GM12878 (cell line): ENCODE data around the gene ENTPD3. TPM values are rescaled to one million over a fixed set of nuclear protein-coding genes. Genes with fewer than 3 reads are reported as not detected.
A peak's percentile ranks its signal among the peaks of the same experiment; 100 is the strongest.

Experiments
- ATF3 ChIP-seq: IDR thresholded peaks from 2 replicates; pipeline ENCODE4 v1.6.1; 2011; ENCODE audit warnings: low read depth, mild to moderate bottlenecking, low read length, moderate library complexity, borderline replicate concordance; ENCODE audit errors: extremely low read depth
- EED ChIP-seq: sonication (generic); IDR thresholded peaks from 2 replicates; pipeline ENCODE4 v1.6.1; 2016; ENCODE audit warnings: antibody characterized with exemption, low read depth
- EGR1 ChIP-seq, 2 experiments: IDR thresholded peaks; 1 replicate in 1 of 2; 2 replicates in 1 of 2; pipeline ENCODE4 v1.6.1; 2011 to 2012; ENCODE audit warnings: low read depth in 2 of 2, low read length in 2 of 2, borderline replicate concordance in 1 of 2, mild to moderate bottlenecking in 1 of 2, moderate library complexity in 1 of 2
- EZH2 ChIP-seq: IDR thresholded peaks from 2 replicates; pipeline ENCODE4 v1.6.1; 2012; ENCODE audit warnings: low read depth, mild to moderate bottlenecking, control low read depth, inconsistent platforms, low read length, borderline replicate concordance; ENCODE audit not compliant: control insufficient read depth
- FOXM1 ChIP-seq: IDR thresholded peaks from 2 replicates; pipeline ENCODE4 v1.6.1; 2012; ENCODE audit warnings: low read depth, mild to moderate bottlenecking, inconsistent platforms, low read length, moderate library complexity
- HCFC1 ChIP-seq: fragments of 150-350 bp; IDR thresholded peaks from 2 replicates; pipeline ENCODE4 v1.6.1; 2014; ENCODE audit warnings: low read length
- HDAC6 ChIP-seq: fragments of 200-600 bp; sonication (generic); IDR thresholded peaks from one replicate; pipeline ENCODE4 v1.8.0; 2017; ENCODE audit warnings: antibody characterized with exemption; ENCODE audit not compliant: unreplicated experiment
- IKZF1 ChIP-seq: fragments of 450-650 bp; conservative IDR thresholded peaks from 2 replicates; pipeline ENCODE4 v1.6.1; 2017; ENCODE audit warnings: antibody characterized with exemption, mild to moderate bottlenecking
- IKZF2 ChIP-seq, 2 experiments: fragments of 450-650 bp; IDR thresholded peaks; 2 replicates each; pipeline ENCODE4 v1.6.1; 2017; ENCODE audit warnings: mild to moderate bottlenecking in 2 of 2, moderate library complexity in 2 of 2
- IRF4 ChIP-seq: IDR thresholded peaks from 2 replicates; pipeline ENCODE4 v1.6.1; 2011; ENCODE audit warnings: low read depth, low read length
- KAT2A ChIP-seq: conservative IDR thresholded peaks from 2 replicates; pipeline ENCODE4 v1.6.1; 2011; ENCODE audit warnings: low read depth, low read length; ENCODE audit not compliant: control insufficient read depth
- KLF5 ChIP-seq: fragments of 450-650 bp; IDR thresholded peaks from 2 replicates; pipeline ENCODE4 v1.6.1; 2014; ENCODE audit warnings: mild to moderate bottlenecking; ENCODE audit not compliant: partially characterized antibody
- MLLT1 ChIP-seq: fragments of 450-650 bp; IDR thresholded peaks from 2 replicates; pipeline ENCODE4 v1.6.1; 2016; ENCODE audit warnings: mild to moderate bottlenecking
- POLR2A ChIP-seq: IDR thresholded peaks from 2 replicates; pipeline ENCODE4 v1.6.1; 2011; ENCODE audit warnings: low read depth, mild to moderate bottlenecking, low read length
- RELB ChIP-seq: fragments of 450-650 bp; IDR thresholded peaks from 2 replicates; pipeline ENCODE4 v1.6.1; 2017; ENCODE audit warnings: low read depth, mild to moderate bottlenecking, moderate library complexity
- SIX5 ChIP-seq: IDR thresholded peaks from 2 replicates; pipeline ENCODE4 v1.6.1; 2011; ENCODE audit warnings: mild to moderate bottlenecking, low read depth, low read length, moderate library complexity; ENCODE audit not compliant: severe bottlenecking
- SKIL ChIP-seq: fragments of 450-650 bp; IDR thresholded peaks from 2 replicates; pipeline ENCODE4 v1.6.1; 2017; ENCODE audit warnings: mild to moderate bottlenecking, low read depth, inconsistent platforms; ENCODE audit not compliant: poor library complexity, severe bottlenecking
- SMAD5 ChIP-seq: IDR thresholded peaks from 2 replicates; pipeline ENCODE4 v1.6.1; 2016; ENCODE audit warnings: antibody characterized with exemption, low read depth
- SRF ChIP-seq, 2 experiments: IDR thresholded peaks; 2 replicates each; pipeline ENCODE4 v1.6.1; 2011; ENCODE audit warnings: low read depth in 2 of 2, low read length in 2 of 2, mild to moderate bottlenecking in 1 of 2, moderate library complexity in 1 of 2
- SUZ12 ChIP-seq: fragments of 200-600 bp; sonication (generic); IDR thresholded peaks from one replicate; pipeline ENCODE4 v1.6.1; 2018; ENCODE audit warnings: antibody characterized with exemption, mild to moderate bottlenecking; ENCODE audit not compliant: unreplicated experiment
- TARDBP ChIP-seq: IDR thresholded peaks from 2 replicates; pipeline ENCODE4 v1.6.1; 2016; ENCODE audit warnings: borderline replicate concordance
- YY1 ChIP-seq: IDR thresholded peaks from 2 replicates; pipeline ENCODE4 v1.6.1; 2011; ENCODE audit warnings: low read depth, mild to moderate bottlenecking, low read length
- ZNF207 ChIP-seq: fragments of 450-650 bp; IDR thresholded peaks from 2 replicates; pipeline ENCODE4 v1.6.1; 2014; ENCODE audit warnings: antibody characterized with exemption, mild to moderate bottlenecking, borderline replicate concordance
- ZNF274 ChIP-seq: IDR thresholded peaks from one replicate; pipeline ENCODE4 v1.8.0; 2011; ENCODE audit not compliant: insufficient read length, insufficient read depth
- polyA plus RNA-seq, 11 experiments: library from polyadenylated mRNA; depleted of rRNA in 4 of 11; unstranded in 6 of 11; stranded (reverse) in 5 of 11; fragments of >200 nt; fragmentation: Nextera tagmentation in 4 of 11; fragmentation: Illumina TruSeq in 1 of 11; extraction: Ambion mirVana in 4 of 11; extraction: Trizol in 1 of 11; gene quantifications; 1 replicate in 1 of 11; 2 replicates in 10 of 11; pipeline versions ENCODE4 v1.2.1 to v1.2.3, GENCODE V29; 2011 to 2016; ENCODE audit warnings: inconsistent platforms in 2 of 11, missing spikeins in 2 of 11, low read depth in 1 of 11
- total RNA-seq, 4 experiments: library from RNA; depleted of rRNA in 3 of 4; stranded (reverse); fragments of >200 nt in 3 of 4; fragmentation: Illumina TruSeq in 1 of 4; extraction: Trizol in 1 of 4; gene quantifications; 2 replicates each; pipeline versions ENCODE4 v1.2.1 to v1.2.3, GENCODE V29; 2013 to 2021

The ENTPD3 gene
- total and polyA plus RNA-seq, 10 of the 15 experiments (the other 5 are each of a cell fraction or from before 2014, with no cell fraction given), result 0.03 TPM; not detected in 9

GRCh38 chr3:40452876-40453730, 66.1 kb downstream of the ENTPD3 start (continued):
- TF ChIP-seq MLLT1, result peak; percentile 65
- TF ChIP-seq SKIL, result no peak
- no peak for TF ChIP-seq HDAC6
- TF ChIP-seq ZNF274, result no peak
- peak; percentile 87 for TF ChIP-seq POLR2A
- peak; percentile 56; the same call in 1 of the 2 replicates for TF ChIP-seq RELB
- 0 out of 4 replicates have a peak, but pooled peaks of 1 of the 2 experiments have one; percentile 28 for TF ChIP-seq IKZF2 (IDR thresholded peaks at IDR 0.05)
- no peak for TF ChIP-seq EED
- no peak for TF ChIP-seq ATF3
- peak; percentile 33 for TF ChIP-seq KLF5
- TF ChIP-seq ZNF207, result no peak
- TF ChIP-seq SRF (IDR thresholded peaks at IDR 0.05; ENCODE audit: low read depth in 2 of 2, low read length in 2 of 2), result no peak
- no peak for TF ChIP-seq IRF4
- no peak for TF ChIP-seq TARDBP
- TF ChIP-seq EGR1 (IDR thresholded peaks at IDR 0.05; ENCODE audit: borderline replicate concordance in 1 of 2, low read depth in 2 of 2, low read length in 2 of 2), result no peak
- peak; percentile 70 for TF ChIP-seq IKZF1
- no peak for TF ChIP-seq SUZ12
- TF ChIP-seq YY1, result peak; percentile 100
- peak; percentile 58 for TF ChIP-seq SIX5
- TF ChIP-seq HCFC1, result peak; percentile 78
- no peak for TF ChIP-seq KAT2A
- TF ChIP-seq FOXM1, result no peak
- TF ChIP-seq EZH2, result no peak
- TF ChIP-seq SMAD5, result peak; percentile 84
